Caco-2 (cell line): ENCODE data around the gene BAG2. TPM values are rescaled to one million over a fixed set of nuclear protein-coding genes. Genes with fewer than 3 reads are reported as not detected.

Source experiments
- Bru-seq: library from RNA; stranded (reverse); fragments of 400-500 nt; gene quantifications from one replicate; lab custom pipeline; 2021; lab: Mats Ljungman, UMichigan
- BruChase-seq, 2 experiments: library from RNA; stranded (reverse); fragments of 400-500 nt; gene quantifications; one replicate each; lab custom pipeline; 2021; lab: Mats Ljungman, UMichigan
- BruUV-seq: library from RNA; stranded (reverse); fragments of 400-500 nt; replicated peaks from 2 replicates; lab custom pipeline; 2021; lab: Mats Ljungman, UMichigan
- CTCF ChIA-PET: fragments of 300-600 bp; sonication (Branson Sonifier 250); formaldehyde crosslinking; loops from one replicate; lab custom pipeline; 2022; ENCODE audit warnings: antibody characterized with exemption; lab: Charles Lee
- POLR2A ChIA-PET: fragments of 300-600 bp; sonication (Branson Sonifier 250); formaldehyde crosslinking; loops from one replicate; lab custom pipeline; 2022; ENCODE audit warnings: antibody characterized with exemption; lab: Charles Lee
- DNase-seq, 2 experiments: peaks; one replicate each; pipeline versions ENCODE4 v3.0.0 to v3.0.0-alpha.2; 2020 to 2022
- H3K27me3 ChIP-seq: replicated peaks from 2 replicates; pipeline ENCODE4 v1.6.0; 2011; ENCODE audit warnings: low read length; ENCODE audit not compliant: control insufficient read depth, insufficient read depth
- H3K36me3 ChIP-seq: 2 replicates; pipeline ENCODE4 v1.5.1; 2011; ENCODE audit warnings: low read length; ENCODE audit not compliant: control insufficient read depth, insufficient read depth
- H3K4me1 ChIP-seq: fragments of 250-450 bp; sonication (Bioruptor Pico); 2 replicates; pipeline ENCODE4 v1.5.1; 2020; ENCODE audit warnings: mild to moderate bottlenecking
- H3K4me3 ChIP-seq: 2 replicates; pipeline ENCODE4 v1.5.1; 2011; ENCODE audit warnings: low read depth, mild to moderate bottlenecking, control low read depth, low read length
- H3K9me3 ChIP-seq: fragments of 250-450 bp; sonication (Bioruptor Pico); 2 replicates; pipeline ENCODE4 v1.5.1; 2020; ENCODE audit warnings: mild to moderate bottlenecking, moderate library complexity
- H3K27ac Mint-ChIP-seq: one replicate; pipeline ENCODE4 v1.8.0; 2022; ENCODE audit warnings: mixed read lengths; ENCODE audit not compliant: unreplicated experiment
- H3K27me3 Mint-ChIP-seq: one replicate; pipeline ENCODE4 v1.8.0; 2022; ENCODE audit warnings: mixed read lengths; ENCODE audit not compliant: insufficient read depth, unreplicated experiment
- H3K36me3 Mint-ChIP-seq: one replicate; pipeline ENCODE4 v1.8.0; 2022; ENCODE audit warnings: mild to moderate bottlenecking, mixed read lengths; ENCODE audit not compliant: insufficient read depth, unreplicated experiment
- H3K4me1 Mint-ChIP-seq: one replicate; pipeline ENCODE4 v1.8.0; 2022; ENCODE audit warnings: low read depth, mixed read lengths; ENCODE audit not compliant: unreplicated experiment
- H3K4me3 Mint-ChIP-seq: one replicate; pipeline ENCODE4 v1.8.0; 2022; ENCODE audit warnings: mild to moderate bottlenecking, moderate library complexity, mixed read lengths; ENCODE audit not compliant: unreplicated experiment
- H3K9me3 Mint-ChIP-seq: one replicate; pipeline ENCODE4 v1.8.0; 2022; ENCODE audit warnings: mixed read lengths; ENCODE audit not compliant: unreplicated experiment
- CTCF ChIP-seq, 2 experiments: fragments of 200-600 bp in 1 of 2; IDR thresholded peaks; 1 replicate in 1 of 2; 2 replicates in 1 of 2; pipeline versions ENCODE4 v1.5.1 to v1.8.0; 2011 to 2022; ENCODE audit warnings: antibody characterized with exemption in 1 of 2, control low read depth in 1 of 2, inconsistent platforms in 1 of 2, low read depth in 1 of 2, low read length in 1 of 2, mild to moderate bottlenecking in 1 of 2, moderate library complexity in 1 of 2; ENCODE audit not compliant: insufficient read depth in 1 of 2, severe bottlenecking in 1 of 2, unreplicated experiment in 1 of 2
- intact Hi-C: fragments of 100-400 bp; cut with micrococcal nuclease; formaldehyde crosslinking; loops from one replicate; pipeline ENCODE4 v1.10.0; 2022; ENCODE audit not compliant: unreplicated experiment
- long read RNA-seq: library from polyadenylated mRNA; stranded (forward); transcript quantifications from one replicate; pipeline ENCODE4 v2.0.0, GENCODE V29; 2022
- total RNA-seq: library from RNA; stranded (reverse); gene quantifications from 2 replicates; pipeline ENCODE4 v1.2.3, GENCODE V29; 2022

BAG2 gene
- 9.5 and 10.4 TPM in 2 replicates for total RNA-seq
- percentile 83 among the genes with signal in this experiment for Bru-seq, nascent RNA
- percentile 86 among the genes with signal in this experiment for BruChase-seq, experiment 1, labeled RNA remaining after a 2-hour chase
- BruChase-seq, experiment 2, labeled RNA remaining after a 6-hour chase, result percentile 79 among the genes with signal in this experiment
- long read RNA-seq, full-length matches to known transcripts, result 101 of 143 reads
- long read RNA-seq, partial matches to known transcripts, result 2 of 143 reads
- long read RNA-seq, other reads (novel, unspliced or antisense), result 40 of 143 reads

- peak; percentile 92 to 93 for DNase-seq
- intact Hi-C loops, result loop anchor here (2.0 to 10.0 kb wide), 8 partner anchors 32 to 270 kb away; partner anchors contain the start of genes BEND6, KIAA1586 and PRIM2
- Histone ChIP-seq H3K4me1 (peaks cover 6% of the 10 kb centered on the region; the same call in 1 of the 2 replicates), H3K27me3 (no peaks in the 10 kb centered on the region), H3K9me3 (no peaks in the 10 kb centered on the region), H3K36me3 (no peaks in the 10 kb centered on the region), H3K4me3 (peak within 1 kb of the TSS; percentile 57)
- POLR2A ChIA-PET, result interaction anchor here (1.0 to 1.4 kb wide), 2 partner anchors 50 to 83 kb away, joined by 3 to 5 read pairs; partner anchors contain the start of gene RAB23
- CTCF ChIA-PET, result interaction anchor here (0.7 to 1.4 kb wide), 3 partner anchors 17 to 177 kb away, joined by 3 to 4 read pairs (median 3); partner anchors contain the start of gene RAB23
- Mint-ChIP-seq H3K27me3 (no peaks in the 10 kb centered on the region), H3K27ac (peak within 1 kb of the TSS; percentile 93), H3K4me1 (peaks cover 21% of the 10 kb centered on the region), H3K9me3 (no peaks in the 10 kb centered on the region), H3K4me3 (peak within 1 kb of the TSS; percentile 95), H3K36me3 (peaks cover 32% of the 10 kb centered on the region)
- TF ChIP-seq CTCF (IDR thresholded peaks at IDR 0.05; ENCODE audit: insufficient read depth in 1 of 2, low read depth in 1 of 2, low read length in 1 of 2, severe bottlenecking in 1 of 2, unreplicated experiment in 1 of 2), result peak in 1 of 2 experiments; percentile 26
- BruUV-seq, result no TSS peak
Observed at GRCh38 chr6:57172136-57173055, at the start of gene BAG2. Gene BAG2, plus strand, starts transcription at chr6:57172326. Its CDS starts 372 bp downstream, at chr6:57172698.

GRCh38 chr6:57123111-57123510 lies 49.0 kb upstream of the BAG2 start:
- no peaks in the 10 kb centered on the region for H3K9me3 Mint-ChIP-seq
- BruUV-seq, result no TSS peak
- no peaks in the 10 kb centered on the region for H3K4me1 Mint-ChIP-seq
- POLR2A ChIA-PET, result no interaction called here
- Histone ChIP-seq H3K36me3 (no peaks in the 10 kb centered on the region), H3K4me3 (no peak overlapping the region), H3K9me3 (no peaks in the 10 kb centered on the region), H3K4me1 (no peaks in the 10 kb centered on the region), H3K27me3 (no peaks in the 10 kb centered on the region)
- H3K27me3 Mint-ChIP-seq, result no peaks in the 10 kb centered on the region
- no peak overlapping the region for H3K4me3 Mint-ChIP-seq
- no peak for TF ChIP-seq CTCF (IDR thresholded peaks at IDR 0.05; ENCODE audit: insufficient read depth in 1 of 2, low read depth in 1 of 2, low read length in 1 of 2, severe bottlenecking in 1 of 2, unreplicated experiment in 1 of 2)
- CTCF ChIA-PET, result no interaction called here
- H3K27ac Mint-ChIP-seq, result no peak overlapping the region
- intact Hi-C loops, result no loop called here
- no peak for DNase-seq
- no peaks in the 10 kb centered on the region for H3K36me3 Mint-ChIP-seq

- no peaks in the 10 kb centered on the region for H3K27me3 ChIP-seq
- no peaks in the 10 kb centered on the region for H3K4me1 Mint-ChIP-seq
- no peaks in the 10 kb centered on the region for H3K27me3 Mint-ChIP-seq
- no peaks in the 10 kb centered on the region for H3K36me3 Mint-ChIP-seq
- no peaks in the 10 kb centered on the region for H3K9me3 ChIP-seq
- no peak overlapping the region for H3K4me3 Mint-ChIP-seq
- ChIA-PET POLR2A (no interaction called here), CTCF (no interaction called here)
- no peaks in the 10 kb centered on the region for H3K36me3 ChIP-seq
- intact Hi-C loops, result no loop called here
- H3K27ac Mint-ChIP-seq, result no peak overlapping the region
- no peaks in the 10 kb centered on the region for H3K4me1 ChIP-seq
- no peaks in the 10 kb centered on the region for H3K9me3 Mint-ChIP-seq
- no peak overlapping the region for H3K4me3 ChIP-seq
- no TSS peak for BruUV-seq
- no peak for DNase-seq
- TF ChIP-seq CTCF (IDR thresholded peaks at IDR 0.05; ENCODE audit: insufficient read depth in 1 of 2, low read depth in 1 of 2, low read length in 1 of 2, severe bottlenecking in 1 of 2, unreplicated experiment in 1 of 2), result no peak
Observed at GRCh38 chr6:57127763-57128162, 44.4 kb upstream of the BAG2 start.
